K562 (cell line): Measurements from ENCODE around the gene SIM2. TPM values are rescaled to one million over a fixed set of nuclear protein-coding genes. Genes with fewer than 3 reads are reported as not detected.
A peak's percentile ranks its signal among the peaks of the same experiment; 100 is the strongest.

Source experiments
- ATAC-seq: fragments of 200-7000 bp; cut with Tn5 transposase; 3 replicates; pipeline ENCODE4 v1.9.1; 2020; ENCODE audit warnings: moderate library complexity
- BruUV-seq: library from RNA; stranded (reverse); fragments of 400-500 nt; replicated peaks from 2 replicates; lab custom pipeline; 2021; lab: Mats Ljungman, UMichigan
- CTCF ChIA-PET: fragments of 300-600 bp; formaldehyde crosslinking; extraction: SDS; loops from one replicate; lab custom pipeline; 2021; ENCODE audit warnings: low intra/inter-chr PET ratio; lab: Yijun Ruan, JAX
- POLR2A ChIA-PET: fragments of 300-600, 350-650 bp; sonication (Branson Sonifier 250); formaldehyde crosslinking; extraction: SDS; loops from one replicate; lab custom pipeline; 2021; ENCODE audit warnings: antibody characterized with exemption, inconsistent platforms; lab: Yijun Ruan, JAX
- DNase-seq, 4 experiments: peaks; one replicate each; pipeline versions ENCODE4 v3.0.0 to v3.0.0-alpha.2; 2011 to 2018; ENCODE audit warnings: low spot score in 3 of 4, mixed read lengths in 3 of 4; ENCODE audit errors: extremely low read depth in 1 of 4
- FAIRE-seq: peaks from 2 replicates; lab custom pipeline; 2011; peaks lifted over from hg19 to GRCh38; lab: Jason Lieb, UNC
- H2AFZ ChIP-seq: 2 replicates; pipeline ENCODE4 v1.6.0; 2011; ENCODE audit warnings: low read depth, low read length, control low read depth, inconsistent platforms
- H3K27ac ChIP-seq: fragments of 200-600 bp; 3 replicates; pipeline ENCODE4 v1.8.0; 2011; ENCODE audit warnings: low read depth, mild to moderate bottlenecking, control low read depth, inconsistent platforms, low read length, moderate library complexity, mixed read lengths; ENCODE audit errors: extremely low read depth
- H3K27me3 ChIP-seq, 2 experiments: fragments of 300-600 bp in 1 of 2; 2 replicates in 1 of 2; 3 replicates in 1 of 2; pipeline versions ENCODE4 v1.6.0 to v1.8.0; 2011; ENCODE audit warnings: inconsistent platforms in 2 of 2, low read length in 2 of 2, mild to moderate bottlenecking in 1 of 2, mixed read lengths in 1 of 2, moderate library complexity in 1 of 2; ENCODE audit not compliant: control insufficient read depth in 2 of 2, insufficient read depth in 2 of 2
- H3K36me3 ChIP-seq: fragments of 300-600 bp; 3 replicates; pipeline ENCODE4 v1.8.0; 2011; ENCODE audit warnings: mild to moderate bottlenecking, low read length, inconsistent platforms; ENCODE audit not compliant: control insufficient read depth, insufficient read depth
- H3K4me1 ChIP-seq, 2 experiments: fragments of 200-600 bp in 1 of 2; replicated peaks in 1 of 2; 2 replicates in 1 of 2; 3 replicates in 1 of 2; pipeline versions ENCODE4 v1.5.1 to v1.8.0; 2011; ENCODE audit warnings: inconsistent platforms in 2 of 2, low read length in 2 of 2, mild to moderate bottlenecking in 1 of 2, mixed read lengths in 1 of 2, moderate library complexity in 1 of 2; ENCODE audit not compliant: control insufficient read depth in 2 of 2, insufficient read depth in 2 of 2
- H3K4me2 ChIP-seq: 2 replicates; pipeline ENCODE4 v1.6.1; 2011; ENCODE audit warnings: low read length, control low read depth, inconsistent platforms, mixed read lengths; ENCODE audit not compliant: insufficient read depth
- H3K4me3 ChIP-seq: fragments of 200-600 bp; sonication (generic), shearing (Covaris generic); 2 replicates; pipeline ENCODE4 v1.5.1; 2016; ENCODE audit warnings: control low read depth, inconsistent platforms
- H3K79me2 ChIP-seq: fragments of 200-600 bp; 3 replicates; pipeline ENCODE4 v1.8.0; 2011; ENCODE audit warnings: low read length, inconsistent platforms; ENCODE audit not compliant: control insufficient read depth, insufficient read depth
- H3K9ac ChIP-seq, 2 experiments: 2 replicates each; pipeline versions ENCODE4 v1.6.0 to v1.6.1; 2011; ENCODE audit warnings: low read depth in 2 of 2, low read length in 2 of 2, control low read depth in 1 of 2, inconsistent platforms in 1 of 2, mild to moderate bottlenecking in 1 of 2, mixed read lengths in 1 of 2; ENCODE audit not compliant: insufficient read depth in 1 of 2
- H3K9me1 ChIP-seq: one replicate; pipeline ENCODE4 v1.6.0; 2011; ENCODE audit warnings: inconsistent platforms, mild to moderate bottlenecking, low read length, moderate library complexity; ENCODE audit not compliant: control insufficient read depth, insufficient read depth
- H3K9me3 ChIP-seq: replicated peaks from 2 replicates; pipeline ENCODE4 v1.5.1; 2011; ENCODE audit warnings: low read depth, low read length, inconsistent platforms; ENCODE audit not compliant: control insufficient read depth, insufficient read depth
- H4K20me1 ChIP-seq: replicated peaks from 2 replicates; pipeline ENCODE4 v1.6.1; 2011; ENCODE audit warnings: low read length, inconsistent platforms, mixed read lengths; ENCODE audit not compliant: control insufficient read depth, insufficient read depth
- BACH1 ChIP-seq: fragments of 200-800 bp; sonication (Bioruptor generic); IDR thresholded peaks from 2 replicates; pipeline ENCODE4 v1.6.1; 2016; ENCODE audit warnings: missing genetic modification characterization, missing compliant biosample characterization
- CREM ChIP-seq: IDR thresholded peaks from 2 replicates; pipeline ENCODE4 v1.6.1; 2014; ENCODE audit warnings: antibody characterized with exemption, low read depth
- DIDO1 ChIP-seq: fragments of 450-650 bp; IDR thresholded peaks from 2 replicates; pipeline ENCODE4 v1.6.1; 2016; ENCODE audit warnings: low read depth, missing biosample characterization, missing genetic modification characterization
- HNRNPH1 ChIP-seq: fragments of 200-400 bp; formaldehyde crosslinking; optimal IDR thresholded peaks from 2 replicates; pipeline ENCODE3; 2017; ENCODE audit warnings: low read depth, mild to moderate bottlenecking, low read length, moderate library complexity
- MLX ChIP-seq, 2 experiments: fragments of 450-650 bp in 1 of 2; sonication (generic) in 1 of 2; formaldehyde crosslinking; conservative IDR thresholded peaks; 2 replicates each; pipeline versions ENCODE4 v1.4.0 to v1.8.1; 2020 to 2022; ENCODE audit warnings: mild to moderate bottlenecking in 1 of 2, missing genetic modification reagents in 1 of 2
- PHF21A ChIP-seq: fragments of 450-650 bp; IDR thresholded peaks from 2 replicates; pipeline ENCODE4 v1.6.1; 2017; ENCODE audit warnings: low read depth, borderline replicate concordance
- WGBS: fragments of 100-300 bp; shearing (Covaris generic); methylation state at CpG from one replicate; pipeline ENCODE4 v1.1.6; 2016; ENCODE audit warnings: low coverage, mixed read lengths; ENCODE audit not compliant: insufficient coverage; ENCODE audit errors: missing lambda C conversion rate; 5-methylcytosine and 5-hydroxymethylcytosine counted together
- in situ Hi-C: fragments of 300-500 bp; cut with MboI; formaldehyde crosslinking; loops from 4 replicates; pipeline ENCODE4 v1.15.0; 2018; ENCODE audit warnings: inconsistent platforms, mixed read lengths
- intact Hi-C: fragments of 100-400 bp; cut with micrococcal nuclease; formaldehyde crosslinking; loops from 2 replicates; pipeline ENCODE4 v1.14.2; 2022
- polyA plus RNA-seq, 8 experiments: library from polyadenylated mRNA; depleted of rRNA in 4 of 8; stranded (reverse) in 5 of 8; unstranded in 3 of 8; fragments of >200 nt; fragmentation: Nextera tagmentation in 2 of 8; fragmentation: Illumina TruSeq in 1 of 8; extraction: Ambion mirVana in 2 of 8; extraction: Trizol in 1 of 8; gene quantifications; 2 replicates each; pipeline versions ENCODE4 v1.2.1 to v1.2.3, GENCODE V29; 2011 to 2014; ENCODE audit warnings: inconsistent platforms in 1 of 8, missing spikeins in 1 of 8
- total RNA-seq, 7 experiments: library from RNA; depleted of rRNA in 6 of 7; stranded (reverse); fragments of >200 nt in 6 of 7; fragmentation: Illumina TruSeq in 2 of 7; extraction: Trizol in 2 of 7; gene quantifications; 2 replicates each; pipeline versions ENCODE4 v1.2.1 to v1.2.3, GENCODE V29; 2011 to 2021; ENCODE audit warnings: low replicate concordance in 1 of 7
- TF ChIP-seq, protein P1 (sequence below): fragments of 450-650 bp; IDR thresholded peaks from 2 replicates; pipeline ENCODE4 v1.6.1; 2016; ENCODE audit warnings: low read depth
- TF ChIP-seq, protein P2 (sequence below): sonication (generic); formaldehyde crosslinking; IDR thresholded peaks from 2 replicates; pipeline ENCODE4 v1.8.0; 2023; ENCODE audit warnings: missing genetic modification reagents, mild to moderate bottlenecking, borderline replicate concordance

Gene SIM2
- total and polyA plus RNA-seq, 9 of the 15 experiments (the other 6 are each of a cell fraction or from before 2014, with no cell fraction given) = 0.07 to 0.11 (median 0.08) TPM; not detected in 6

DNA sequence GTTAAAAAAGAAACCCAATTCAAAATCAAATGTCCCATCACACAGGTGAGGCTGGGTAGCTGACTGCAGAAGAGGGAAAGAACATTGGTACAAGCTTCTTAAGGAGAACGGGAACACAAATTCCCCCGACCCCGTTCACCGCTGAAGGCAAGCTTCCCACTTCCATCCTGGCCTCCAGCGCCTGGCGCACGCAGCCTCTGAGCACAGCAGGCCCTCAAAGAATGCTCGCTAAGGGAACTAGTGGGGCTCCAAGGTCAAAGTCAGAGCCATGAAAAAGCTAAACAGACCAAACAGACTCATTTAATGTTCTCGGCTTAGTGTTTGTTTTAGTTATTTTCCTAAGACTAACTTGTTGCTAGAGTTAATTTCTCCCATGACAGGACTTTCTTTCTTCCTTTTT is 63.7 kb downstream of the SIM2 start:
- H3K36me3 ChIP-seq = no peaks in the 10 kb centered on the region
- no peaks in the 10 kb centered on the region for H3K4me1 ChIP-seq
- in situ Hi-C loops (no loop called here), intact Hi-C loops (no loop called here)
- H3K9ac ChIP-seq = no peak overlapping the region
- no peak for DNase-seq
- no peak for ATAC-seq
- POLR2A ChIA-PET = interaction anchor here (0.6 to 1.0 kb wide), 2 partner anchors 10 to 40 kb away, joined by 3 read pairs; no protein-coding TSS in a partner anchor
- no peak overlapping the region for H2AFZ ChIP-seq
- no peak overlapping the region for H3K4me2 ChIP-seq
- H3K27ac ChIP-seq = no peak overlapping the region
- H3K4me3 ChIP-seq = no peak overlapping the region
- CTCF ChIA-PET = no interaction called here
- WGBS = 52% methylated on average over 9 of the region's 9 CpGs
- H4K20me1 ChIP-seq = no peaks in the 10 kb centered on the region
- peak; percentile 11 for FAIRE-seq
- no peaks in the 10 kb centered on the region for H3K9me1 ChIP-seq
- no peaks in the 10 kb centered on the region for H3K79me2 ChIP-seq
- BruUV-seq = no TSS peak
- H3K27me3 ChIP-seq = no peaks in the 10 kb centered on the region
- no peaks in the 10 kb centered on the region for H3K9me3 ChIP-seq
- TF ChIP-seq CREM (no peak), BACH1 (no peak), PHF21A (no peak), MLX (CRISPR knock-in tag; conservative IDR thresholded peaks at IDR 0.05) (no peak), HNRNPH1 (no peak), DIDO1 (tag) (no peak)
- TF ChIP-seq, protein P1, sequence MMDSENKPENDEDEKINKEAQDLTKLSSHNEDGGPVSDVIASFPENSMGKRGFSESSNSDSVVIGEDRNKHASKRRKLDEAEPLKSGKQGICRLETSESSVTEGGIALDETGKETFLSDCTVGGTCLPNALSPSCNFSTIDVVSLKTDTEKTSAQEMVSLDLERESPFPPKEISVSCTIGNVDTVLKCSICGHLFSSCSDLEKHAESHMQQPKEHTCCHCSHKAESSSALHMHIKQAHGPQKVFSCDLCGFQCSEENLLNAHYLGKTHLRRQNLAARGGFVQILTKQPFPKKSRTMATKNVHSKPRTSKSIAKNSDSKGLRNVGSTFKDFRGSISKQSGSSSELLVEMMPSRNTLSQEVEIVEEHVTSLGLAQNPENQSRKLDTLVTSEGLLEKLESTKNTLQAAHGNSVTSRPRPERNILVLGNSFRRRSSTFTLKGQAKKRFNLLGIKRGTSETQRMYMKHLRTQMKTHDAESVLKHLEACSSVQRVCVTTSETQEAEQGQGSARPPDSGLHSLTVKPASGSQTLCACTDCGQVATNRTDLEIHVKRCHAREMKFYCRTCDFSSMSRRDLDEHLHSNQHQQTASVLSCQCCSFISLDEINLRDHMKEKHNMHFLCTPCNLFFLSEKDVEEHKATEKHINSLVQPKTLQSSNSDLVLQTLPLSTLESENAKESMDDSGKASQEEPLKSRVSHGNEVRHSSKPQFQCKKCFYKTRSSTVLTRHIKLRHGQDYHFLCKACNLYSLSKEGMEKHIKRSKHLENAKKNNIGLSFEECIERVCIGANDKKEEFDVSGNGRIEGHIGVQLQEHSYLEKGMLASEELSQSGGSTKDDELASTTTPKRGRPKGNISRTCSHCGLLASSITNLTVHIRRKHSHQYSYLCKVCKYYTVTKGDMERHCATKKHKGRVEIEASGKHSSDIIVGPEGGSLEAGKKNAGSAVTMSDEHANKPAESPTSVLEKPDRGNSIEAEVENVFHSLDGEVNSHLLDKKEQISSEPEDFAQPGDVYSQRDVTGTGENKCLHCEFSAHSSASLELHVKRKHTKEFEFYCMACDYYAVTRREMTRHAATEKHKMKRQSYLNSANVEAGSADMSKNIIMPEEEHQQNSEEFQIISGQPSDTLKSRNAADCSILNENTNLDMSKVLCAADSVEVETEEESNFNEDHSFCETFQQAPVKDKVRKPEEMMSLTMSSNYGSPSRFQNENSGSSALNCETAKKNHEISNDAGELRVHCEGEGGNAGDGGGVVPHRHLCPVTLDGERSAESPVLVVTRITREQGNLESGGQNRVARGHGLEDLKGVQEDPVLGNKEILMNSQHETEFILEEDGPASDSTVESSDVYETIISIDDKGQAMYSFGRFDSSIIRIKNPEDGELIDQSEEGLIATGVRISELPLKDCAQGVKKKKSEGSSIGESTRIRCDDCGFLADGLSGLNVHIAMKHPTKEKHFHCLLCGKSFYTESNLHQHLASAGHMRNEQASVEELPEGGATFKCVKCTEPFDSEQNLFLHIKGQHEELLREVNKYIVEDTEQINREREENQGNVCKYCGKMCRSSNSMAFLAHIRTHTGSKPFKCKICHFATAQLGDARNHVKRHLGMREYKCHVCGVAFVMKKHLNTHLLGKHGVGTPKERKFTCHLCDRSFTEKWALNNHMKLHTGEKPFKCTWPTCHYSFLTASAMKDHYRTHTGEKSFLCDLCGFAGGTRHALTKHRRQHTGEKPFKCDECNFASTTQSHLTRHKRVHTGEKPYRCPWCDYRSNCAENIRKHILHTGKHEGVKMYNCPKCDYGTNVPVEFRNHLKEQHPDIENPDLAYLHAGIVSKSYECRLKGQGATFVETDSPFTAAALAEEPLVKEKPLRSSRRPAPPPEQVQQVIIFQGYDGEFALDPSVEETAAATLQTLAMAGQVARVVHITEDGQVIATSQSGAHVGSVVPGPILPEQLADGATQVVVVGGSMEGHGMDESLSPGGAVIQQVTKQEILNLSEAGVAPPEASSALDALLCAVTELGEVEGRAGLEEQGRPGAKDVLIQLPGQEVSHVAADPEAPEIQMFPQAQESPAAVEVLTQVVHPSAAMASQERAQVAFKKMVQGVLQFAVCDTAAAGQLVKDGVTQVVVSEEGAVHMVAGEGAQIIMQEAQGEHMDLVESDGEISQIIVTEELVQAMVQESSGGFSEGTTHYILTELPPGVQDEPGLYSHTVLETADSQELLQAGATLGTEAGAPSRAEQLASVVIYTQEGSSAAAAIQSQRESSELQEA = no peak
- TF ChIP-seq, protein P2, sequence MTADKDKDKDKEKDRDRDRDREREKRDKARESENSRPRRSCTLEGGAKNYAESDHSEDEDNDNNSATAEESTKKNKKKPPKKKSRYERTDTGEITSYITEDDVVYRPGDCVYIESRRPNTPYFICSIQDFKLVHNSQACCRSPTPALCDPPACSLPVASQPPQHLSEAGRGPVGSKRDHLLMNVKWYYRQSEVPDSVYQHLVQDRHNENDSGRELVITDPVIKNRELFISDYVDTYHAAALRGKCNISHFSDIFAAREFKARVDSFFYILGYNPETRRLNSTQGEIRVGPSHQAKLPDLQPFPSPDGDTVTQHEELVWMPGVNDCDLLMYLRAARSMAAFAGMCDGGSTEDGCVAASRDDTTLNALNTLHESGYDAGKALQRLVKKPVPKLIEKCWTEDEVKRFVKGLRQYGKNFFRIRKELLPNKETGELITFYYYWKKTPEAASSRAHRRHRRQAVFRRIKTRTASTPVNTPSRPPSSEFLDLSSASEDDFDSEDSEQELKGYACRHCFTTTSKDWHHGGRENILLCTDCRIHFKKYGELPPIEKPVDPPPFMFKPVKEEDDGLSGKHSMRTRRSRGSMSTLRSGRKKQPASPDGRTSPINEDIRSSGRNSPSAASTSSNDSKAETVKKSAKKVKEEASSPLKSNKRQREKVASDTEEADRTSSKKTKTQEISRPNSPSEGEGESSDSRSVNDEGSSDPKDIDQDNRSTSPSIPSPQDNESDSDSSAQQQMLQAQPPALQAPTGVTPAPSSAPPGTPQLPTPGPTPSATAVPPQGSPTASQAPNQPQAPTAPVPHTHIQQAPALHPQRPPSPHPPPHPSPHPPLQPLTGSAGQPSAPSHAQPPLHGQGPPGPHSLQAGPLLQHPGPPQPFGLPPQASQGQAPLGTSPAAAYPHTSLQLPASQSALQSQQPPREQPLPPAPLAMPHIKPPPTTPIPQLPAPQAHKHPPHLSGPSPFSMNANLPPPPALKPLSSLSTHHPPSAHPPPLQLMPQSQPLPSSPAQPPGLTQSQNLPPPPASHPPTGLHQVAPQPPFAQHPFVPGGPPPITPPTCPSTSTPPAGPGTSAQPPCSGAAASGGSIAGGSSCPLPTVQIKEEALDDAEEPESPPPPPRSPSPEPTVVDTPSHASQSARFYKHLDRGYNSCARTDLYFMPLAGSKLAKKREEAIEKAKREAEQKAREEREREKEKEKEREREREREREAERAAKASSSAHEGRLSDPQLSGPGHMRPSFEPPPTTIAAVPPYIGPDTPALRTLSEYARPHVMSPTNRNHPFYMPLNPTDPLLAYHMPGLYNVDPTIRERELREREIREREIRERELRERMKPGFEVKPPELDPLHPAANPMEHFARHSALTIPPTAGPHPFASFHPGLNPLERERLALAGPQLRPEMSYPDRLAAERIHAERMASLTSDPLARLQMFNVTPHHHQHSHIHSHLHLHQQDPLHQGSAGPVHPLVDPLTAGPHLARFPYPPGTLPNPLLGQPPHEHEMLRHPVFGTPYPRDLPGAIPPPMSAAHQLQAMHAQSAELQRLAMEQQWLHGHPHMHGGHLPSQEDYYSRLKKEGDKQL = no peak
